ENCODE measurements around the gene SCPEP1. TPM values are rescaled to one million over a fixed set of nuclear protein-coding genes. Genes with fewer than 3 reads are reported as not detected.

The SCPEP1 gene
- total and polyA plus RNA-seq, 2 of the 13 experiments (the other 11 are each of a cell fraction or from before 2014, with no cell fraction given) = 24.3 to 27.3 TPM

- Histone ChIP-seq H3K4me1 (ENCODE audit: insufficient read depth, low read length) (no peaks in the 10 kb centered on the region), H3K4me2 (ENCODE audit: low read depth, low read length) (no peak overlapping the region), H3K4me3 (replicated peaks in 1 of 3; ENCODE audit: insufficient read depth in 1 of 3, low read depth in 2 of 3, low read length in 3 of 3) (no peak overlapping the region), H3K9ac (ENCODE audit: insufficient read depth, low read depth, low read length) (no peak overlapping the region), H4K20me1 (ENCODE audit: insufficient read depth, low read length) (no peaks in the 10 kb centered on the region), H3K27me3 (ENCODE audit: control insufficient read depth in 1 of 2, insufficient read depth in 2 of 2, low read length in 2 of 2) (no peaks in the 10 kb centered on the region), H3K9me3 (ENCODE audit: low read length) (no peaks in the 10 kb centered on the region), H3K36me3 (replicated peaks in 1 of 2; ENCODE audit: control insufficient read depth in 1 of 2, insufficient read depth in 2 of 2, low read length in 2 of 2) (peaks cover 18 to 69% of the 10 kb centered on the region in 2 experiments), H3K27ac (ENCODE audit: extremely low read length, insufficient read depth, low read length) (no peak overlapping the region), H2AFZ (ENCODE audit: low read length) (no peak overlapping the region), H3K79me2 (ENCODE audit: insufficient read depth, low read length) (no peaks in the 10 kb centered on the region)
- intact Hi-C loops (cut with micrococcal nuclease; ENCODE audit: unreplicated experiment) = loop anchor here (10.0 kb wide), 1 partner anchor 53 kb away; no protein-coding TSS in a partner anchor
- TF ChIP-seq POLR2A (IDR thresholded peaks at IDR 0.05; ENCODE audit: insufficient read depth in 1 of 2, low read depth in 2 of 2, low read length in 2 of 2) (no peak), HCFC1 (IDR thresholded peaks at IDR 0.05; ENCODE audit: low read depth, low read length) (no peak), GATAD2A (CRISPR knock-in tag; IDR thresholded peaks at IDR 0.05) (no peak), NR1H2 (CRISPR knock-in tag; IDR thresholded peaks at IDR 0.05; ENCODE audit: borderline replicate concordance, low read depth) (no peak), MED8 (CRISPR knock-in tag; IDR thresholded peaks at IDR 0.05; ENCODE audit: insufficient replicate concordance) (no peak), REST (IDR thresholded peaks at IDR 0.05; ENCODE audit: borderline replicate concordance in 1 of 2, low read depth in 1 of 2, low read length in 2 of 2) (no peak), ESRRA (CRISPR knock-in tag; IDR thresholded peaks at IDR 0.05; ENCODE audit: low read depth) (no peak), ZFP1 (CRISPR knock-in tag; IDR thresholded peaks at IDR 0.05) (no peak), ZSCAN22 (CRISPR knock-in tag; IDR thresholded peaks at IDR 0.05) (no peak), IRF2 (CRISPR knock-in tag; IDR thresholded peaks at IDR 0.05) (no peak), SRF (IDR thresholded peaks at IDR 0.05; ENCODE audit: low read depth, low read length) (no peak), ATF7 (IDR thresholded peaks at IDR 0.05) (no peak), ATF7 (CRISPR knock-in tag; IDR thresholded peaks at IDR 0.05) (no peak), AGO1 (IDR thresholded peaks at IDR 0.05; ENCODE audit: low read depth, low read length, poor library complexity, severe bottlenecking) (no peak)
- TF ChIP-seq, protein P1, sequence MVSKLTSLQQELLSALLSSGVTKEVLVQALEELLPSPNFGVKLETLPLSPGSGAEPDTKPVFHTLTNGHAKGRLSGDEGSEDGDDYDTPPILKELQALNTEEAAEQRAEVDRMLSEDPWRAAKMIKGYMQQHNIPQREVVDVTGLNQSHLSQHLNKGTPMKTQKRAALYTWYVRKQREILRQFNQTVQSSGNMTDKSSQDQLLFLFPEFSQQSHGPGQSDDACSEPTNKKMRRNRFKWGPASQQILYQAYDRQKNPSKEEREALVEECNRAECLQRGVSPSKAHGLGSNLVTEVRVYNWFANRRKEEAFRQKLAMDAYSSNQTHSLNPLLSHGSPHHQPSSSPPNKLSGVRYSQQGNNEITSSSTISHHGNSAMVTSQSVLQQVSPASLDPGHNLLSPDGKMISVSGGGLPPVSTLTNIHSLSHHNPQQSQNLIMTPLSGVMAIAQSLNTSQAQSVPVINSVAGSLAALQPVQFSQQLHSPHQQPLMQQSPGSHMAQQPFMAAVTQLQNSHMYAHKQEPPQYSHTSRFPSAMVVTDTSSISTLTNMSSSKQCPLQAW (CRISPR knock-in tag; IDR thresholded peaks at IDR 0.05) = no peak
- TF ChIP-seq, protein P2, sequence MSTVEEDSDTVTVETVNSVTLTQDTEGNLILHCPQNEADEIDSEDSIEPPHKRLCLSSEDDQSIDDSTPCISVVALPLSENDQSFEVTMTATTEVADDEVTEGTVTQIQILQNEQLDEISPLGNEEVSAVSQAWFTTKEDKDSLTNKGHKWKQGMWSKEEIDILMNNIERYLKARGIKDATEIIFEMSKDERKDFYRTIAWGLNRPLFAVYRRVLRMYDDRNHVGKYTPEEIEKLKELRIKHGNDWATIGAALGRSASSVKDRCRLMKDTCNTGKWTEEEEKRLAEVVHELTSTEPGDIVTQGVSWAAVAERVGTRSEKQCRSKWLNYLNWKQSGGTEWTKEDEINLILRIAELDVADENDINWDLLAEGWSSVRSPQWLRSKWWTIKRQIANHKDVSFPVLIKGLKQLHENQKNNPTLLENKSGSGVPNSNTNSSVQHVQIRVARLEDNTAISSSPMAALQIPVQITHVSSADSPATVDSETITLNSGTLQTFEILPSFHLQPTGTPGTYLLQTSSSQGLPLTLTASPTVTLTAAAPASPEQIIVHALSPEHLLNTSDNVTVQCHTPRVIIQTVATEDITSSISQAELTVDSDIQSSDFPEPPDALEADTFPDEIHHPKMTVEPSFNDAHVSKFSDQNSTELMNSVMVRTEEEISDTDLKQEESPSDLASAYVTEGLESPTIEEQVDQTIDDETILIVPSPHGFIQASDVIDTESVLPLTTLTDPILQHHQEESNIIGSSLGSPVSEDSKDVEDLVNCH (CRISPR knock-in tag; IDR thresholded peaks at IDR 0.05) = no peak
- 69% methylated on average over 1 of the region's 1 CpG for WGBS (ENCODE audit: low lambda C conversion rate)
- in situ Hi-C loops (cut with HindIII; ENCODE audit: extremely low pct_ligation_motif_present, low pct_unique_long_range_greater_than_20kb) = no loop called here
- CTCF ChIA-PET (ENCODE audit: low intra/inter-chr PET ratio, low total read pairs) = no interaction called here
- DNase-seq (ENCODE audit: low spot score) (no peak), ATAC-seq (no peak), FAIRE-seq (no peak)
- BruUV-seq (replicated peaks) = no TSS peak
- POLR2A ChIA-PET = no interaction called here
Measured at GRCh38 chr17:56947741-56948140, 30.2 kb upstream of the SCPEP1 start.
